UCSD-AML1 (cell line): ENCODE results near the gene COQ4.
A peak's percentile ranks its signal among the peaks of the same experiment; 100 is the strongest.

ENCODE experiments used
- DNase-seq: peaks from one replicate; lab custom pipeline; 2025; ENCODE audit not compliant: unreplicated experiment; lab: John Stamatoyannopoulos, UW

Gene COQ4

GRCh38 chr9:128340691-128341434 lies 18.2 kb downstream of the COQ4 start:
- no peak for DNase-seq

- DNase-seq = peak; percentile 59
Measured at GRCh38 chr9:128341435-128341849, 18.8 kb downstream of the COQ4 start.

- no peak for DNase-seq
Measured at GRCh38 chr9:128342971-128343680, 20.5 kb downstream of the COQ4 start.

- no peak for DNase-seq
Measured at GRCh38 chr9:128343855-128344254, 21.2 kb downstream of the COQ4 start.

- DNase-seq = no peak
Measured at GRCh38 chr9:128344931-128345605, 22.4 kb downstream of the COQ4 start.

- no peak for DNase-seq
Measured at GRCh38 chr9:128349125-128349524, 26.5 kb downstream of the COQ4 start.

GRCh38 chr9:128349772-128350171 lies 27.1 kb downstream of the COQ4 start:
- DNase-seq = no peak

- DNase-seq = no peak
Measured at GRCh38 chr9:128355451-128355850, 32.8 kb downstream of the COQ4 start.

- DNase-seq = no peak
Measured at GRCh38 chr9:128358090-128358489, 35.5 kb downstream of the COQ4 start.

- DNase-seq = no peak
Measured at GRCh38 chr9:128358861-128359260, 36.2 kb downstream of the COQ4 start.

GRCh38 chr9:128360826-128361225 lies 38.2 kb downstream of the COQ4 start:
- DNase-seq = no peak

- DNase-seq = no peak
Measured at GRCh38 chr9:128361296-128361985, 38.8 kb downstream of the COQ4 start.

GRCh38 chr9:128361986-128362646 lies 39.5 kb downstream of the COQ4 start:
- DNase-seq = peak; percentile 68

- no peak for DNase-seq
Measured at GRCh38 chr9:128362774-128363173, 40.1 kb downstream of the COQ4 start.

- no peak for DNase-seq
Measured at GRCh38 chr9:128365525-128365924, 42.9 kb downstream of the COQ4 start.

GRCh38 chr9:128369024-128369706 lies 46.5 kb downstream of the COQ4 start:
- DNase-seq = no peak

GRCh38 chr9:128370367-128370751 lies 47.7 kb downstream of the COQ4 start:
- DNase-seq = no peak

GRCh38 chr9:128370752-128371629 lies 48.4 kb downstream of the COQ4 start, which contains the start of gene URM1:
Gene URM1, plus strand, starts transcription at chr9:128371374. Its CDS starts 7 bp downstream, at chr9:128371381.
- DNase-seq = peak; percentile 97

GRCh38 chr9:128371630-128372117 lies 49.0 kb downstream of the COQ4 start:
- DNase-seq = no peak
